Liver (tissue), 9 donors: ENCODE data around the gene LRRN4CL. TPM values are rescaled to one million over a fixed set of nuclear protein-coding genes. Genes with fewer than 3 reads are reported as not detected.

Experiments used
- DNase-seq: peaks from one replicate; pipeline ENCODE4 v3.0.0-alpha.2; 2017; ENCODE audit warnings: low spot score
- H3K27ac ChIP-seq, 2 donors: one replicate each; pipeline ENCODE4 v1.7.0; 2013; ENCODE audit warnings: inconsistent platforms in 2 of 2, low read length in 2 of 2, control low read depth in 1 of 2, low read depth in 1 of 2, mild to moderate bottlenecking in 1 of 2
- H3K27me3 ChIP-seq, 4 donors: one replicate each; pipeline versions ENCODE4 v1.6.1 to v1.7.0; 2013; ENCODE audit warnings: low read length in 3 of 4, inconsistent platforms in 1 of 4, mild to moderate bottlenecking in 1 of 4, moderate library complexity in 1 of 4; ENCODE audit not compliant: control insufficient read depth in 4 of 4, insufficient read depth in 4 of 4
- H3K36me3 ChIP-seq, 4 donors: one replicate each; pipeline versions ENCODE4 v1.6.1 to v1.7.0; 2013; ENCODE audit warnings: low read length in 3 of 4, mild to moderate bottlenecking in 3 of 4, low read depth in 1 of 4, moderate library complexity in 1 of 4; ENCODE audit not compliant: control insufficient read depth in 4 of 4, insufficient read depth in 3 of 4
- H3K4me1 ChIP-seq, 4 donors: one replicate each; pipeline versions ENCODE4 v1.6.1 to v1.7.0; 2013; ENCODE audit warnings: low read length in 3 of 4, mild to moderate bottlenecking in 3 of 4, moderate library complexity in 1 of 4; ENCODE audit not compliant: control insufficient read depth in 4 of 4, insufficient read depth in 4 of 4
- H3K4me3 ChIP-seq, 3 donors: one replicate each; pipeline versions ENCODE4 v1.6.1 to v1.7.0; 2013; ENCODE audit warnings: low read length in 3 of 3, control low read depth in 1 of 3, low read depth in 1 of 3, mild to moderate bottlenecking in 1 of 3
- H3K9ac ChIP-seq, 2 donors: one replicate each; pipeline ENCODE4 v1.7.0; 2013; ENCODE audit warnings: low read length in 2 of 2, mild to moderate bottlenecking in 2 of 2, moderate library complexity in 2 of 2, control low read depth in 1 of 2, low read depth in 1 of 2
- H3K9me3 ChIP-seq, 4 donors: one replicate each; pipeline versions ENCODE4 v1.6.1 to v1.7.0; 2013; ENCODE audit warnings: low read length in 3 of 4; ENCODE audit not compliant: control insufficient read depth in 4 of 4
- FOXA1 ChIP-seq: IDR thresholded peaks from 2 replicates; pipeline ENCODE4 v1.6.1; 2016; ENCODE audit warnings: antibody characterized with exemption
- FOXA2 ChIP-seq: IDR thresholded peaks from 2 replicates; pipeline ENCODE4 v1.6.1; 2016; ENCODE audit warnings: antibody characterized with exemption
- GABPA ChIP-seq, 2 donors: IDR thresholded peaks in 1 of 2; conservative IDR thresholded peaks in 1 of 2; 2 replicates each; pipeline ENCODE4 v1.6.1; 2016; ENCODE audit warnings: antibody characterized with exemption in 2 of 2, mild to moderate bottlenecking in 1 of 2, moderate library complexity in 1 of 2
- HNF4A ChIP-seq, 2 donors: conservative IDR thresholded peaks; 2 replicates each; pipeline ENCODE4 v1.6.1; 2016; ENCODE audit warnings: antibody characterized with exemption in 2 of 2, mild to moderate bottlenecking in 2 of 2
- HNF4G ChIP-seq: IDR thresholded peaks from 2 replicates; pipeline ENCODE4 v1.6.1; 2016; ENCODE audit warnings: antibody characterized with exemption
- JUND ChIP-seq, 2 donors: IDR thresholded peaks; 2 replicates each; pipeline ENCODE4 v1.6.1; 2016; ENCODE audit warnings: antibody characterized with exemption in 2 of 2
- MAX ChIP-seq: IDR thresholded peaks from 2 replicates; pipeline ENCODE4 v1.6.1; 2016; ENCODE audit warnings: antibody characterized with exemption
- RAD21 ChIP-seq, 2 donors: IDR thresholded peaks; 2 replicates each; pipeline ENCODE4 v1.6.1; 2016; ENCODE audit warnings: antibody characterized with exemption in 2 of 2, mild to moderate bottlenecking in 2 of 2
- RXRA ChIP-seq, 2 donors: IDR thresholded peaks; 2 replicates each; pipeline ENCODE4 v1.6.1; 2017 to 2018; ENCODE audit warnings: antibody characterized with exemption in 2 of 2, mild to moderate bottlenecking in 1 of 2
- SP1 ChIP-seq: IDR thresholded peaks from 2 replicates; pipeline ENCODE4 v1.6.1; 2018; ENCODE audit warnings: antibody characterized with exemption, mild to moderate bottlenecking
- TAF1 ChIP-seq: conservative IDR thresholded peaks from 2 replicates; pipeline ENCODE4 v1.6.1; 2016; ENCODE audit warnings: antibody characterized with exemption, mild to moderate bottlenecking
- YY1 ChIP-seq: IDR thresholded peaks from 2 replicates; pipeline ENCODE4 v1.6.1; 2016; ENCODE audit warnings: antibody characterized with exemption, mild to moderate bottlenecking
- ZBTB33 ChIP-seq: IDR thresholded peaks from 2 replicates; pipeline ENCODE4 v1.6.1; 2016; ENCODE audit warnings: antibody characterized with exemption
- WGBS: extraction: QIAGEN DNeasy Blood & Tissue Kit; methylation state at CpG from one replicate; pipeline ENCODE4 v1.1.7; 2013; 5-methylcytosine and 5-hydroxymethylcytosine counted together
- polyA plus RNA-seq, 2 donors: library from polyadenylated mRNA; stranded (reverse) in 1 of 2; unstranded in 1 of 2; fragments of 200-250 nt in 1 of 2; fragments of >200 nt in 1 of 2; fragmentation: Nextera tagmentation in 1 of 2; extraction: Ambion mirVana in 1 of 2; gene quantifications; one replicate each; pipeline versions ENCODE4 v1.2.1 to v1.2.3, GENCODE V29; 2013 to 2015
- total RNA-seq, 2 donors: library from RNA; depleted of rRNA; stranded (reverse); fragments of >200 nt; gene quantifications; one replicate each; pipeline ENCODE4 v1.2.3, GENCODE V29; 2014
- TF ChIP-seq, protein P1 (sequence below): fragments of 150-350 bp; IDR thresholded peaks from 2 replicates; pipeline ENCODE4 v1.5.1; 2017; ENCODE audit warnings: improper control_type of control experiment, low read depth, low read length; ENCODE audit not compliant: missing input control
- TF ChIP-seq, protein P2 (sequence below): IDR thresholded peaks from 2 replicates; pipeline ENCODE4 v1.6.1; 2016; ENCODE audit warnings: antibody characterized with exemption, mild to moderate bottlenecking
- donor health status: healthy.
- donor health status: healthy.
- donor health status: healthy.
- donor health status: healthy.
- donor health status: healthy.

Gene LRRN4CL
- total and polyA plus RNA-seq, 4 donors: 0.06 to 0.08 TPM; not detected in 2

- Histone ChIP-seq H3K4me1 (peaks cover 0 to 8% (median 3%) of the 10 kb centered on the region in 4 donors), H3K27ac (no peak overlapping the region), H3K4me3 (no peak overlapping the region), H3K36me3 (peaks cover 6 to 24% (median 18%) of the 10 kb centered on the region in 4 donors), H3K9me3 (no peaks in the 10 kb centered on the region), H3K27me3 (no peaks in the 10 kb centered on the region), H3K9ac (no peak overlapping the region)
- TF ChIP-seq MAX: no peak
- no peak for DNase-seq
- 35% methylated on average over 1 of the region's 1 CpG for WGBS
These were observed 839 bp downstream of the LRRN4CL start for GRCh38 chr11:62688491-62688890.

DNA sequence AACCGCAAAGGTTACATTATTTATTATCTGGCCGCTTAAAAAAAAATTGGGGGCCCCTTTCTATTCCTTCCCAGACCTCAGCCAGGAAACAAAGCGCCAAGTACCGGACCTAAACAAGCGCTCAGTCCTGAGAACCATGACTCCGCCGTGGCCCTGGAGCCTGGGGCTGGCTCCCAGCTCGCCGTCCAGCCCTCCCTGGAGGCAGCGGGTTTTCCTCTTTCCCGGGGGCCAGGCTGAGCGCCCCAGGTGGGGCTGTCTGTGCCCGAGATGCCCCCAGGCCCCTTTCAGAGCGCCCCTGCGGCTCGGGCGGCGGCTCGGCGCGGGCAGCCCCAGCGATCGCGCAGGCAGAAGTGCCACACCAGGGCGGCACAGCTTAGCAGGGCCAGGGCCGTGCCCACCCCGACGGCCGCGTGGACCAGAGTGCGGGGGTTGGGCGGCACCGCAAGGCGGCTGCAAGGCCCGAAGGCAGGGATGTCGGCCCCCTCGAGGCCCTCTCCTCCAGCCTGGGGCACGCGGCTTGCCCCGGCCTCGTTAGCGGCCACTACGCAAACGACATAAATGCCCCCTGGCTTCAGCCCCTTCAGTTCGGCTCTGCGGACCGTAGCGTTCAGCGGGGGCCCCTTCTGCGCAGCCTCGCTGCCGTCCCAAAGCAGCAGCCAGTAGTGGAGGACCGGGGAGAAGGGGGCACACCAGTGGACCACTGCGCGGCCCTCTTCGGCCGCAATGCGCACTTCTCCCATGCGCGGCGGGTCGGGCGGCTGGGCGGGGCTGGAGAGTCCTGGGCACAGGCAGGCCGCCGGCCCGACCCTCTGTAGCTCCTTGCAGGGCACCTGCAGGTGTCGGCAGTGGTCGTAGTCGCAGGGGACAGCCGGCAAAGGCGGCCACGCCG lies 1.6 kb downstream of the LRRN4CL start:
- no peak for DNase-seq
- no peaks in the 10 kb centered on the region for H3K9me3 ChIP-seq
- H3K27ac ChIP-seq: no peak overlapping the region
- no peaks in the 10 kb centered on the region for H3K27me3 ChIP-seq
- H3K4me1 ChIP-seq: peaks cover 0 to 8% (median 3%) of the 10 kb centered on the region in 4 donors
- peak overlapping the region in 1 of 3 donors; percentile 27 for H3K4me3 ChIP-seq
- H3K9ac ChIP-seq: no peak overlapping the region
- peaks cover 6 to 22% (median 17%) of the 10 kb centered on the region in 4 donors for H3K36me3 ChIP-seq
- WGBS: 33% methylated on average over 74 of the region's 74 CpGs
- TF ChIP-seq SP1 (no peak), HNF4A (conservative IDR thresholded peaks at IDR 0.05) (no peak), GABPA (IDR thresholded peaks at IDR 0.05 in 1 of 2, conservative IDR thresholded peaks at IDR 0.05 in 1 of 2) (no peak), RAD21 (IDR thresholded peaks at IDR 0.05) (no peak), FOXA1 (no peak)
- TF ChIP-seq, protein P1, sequence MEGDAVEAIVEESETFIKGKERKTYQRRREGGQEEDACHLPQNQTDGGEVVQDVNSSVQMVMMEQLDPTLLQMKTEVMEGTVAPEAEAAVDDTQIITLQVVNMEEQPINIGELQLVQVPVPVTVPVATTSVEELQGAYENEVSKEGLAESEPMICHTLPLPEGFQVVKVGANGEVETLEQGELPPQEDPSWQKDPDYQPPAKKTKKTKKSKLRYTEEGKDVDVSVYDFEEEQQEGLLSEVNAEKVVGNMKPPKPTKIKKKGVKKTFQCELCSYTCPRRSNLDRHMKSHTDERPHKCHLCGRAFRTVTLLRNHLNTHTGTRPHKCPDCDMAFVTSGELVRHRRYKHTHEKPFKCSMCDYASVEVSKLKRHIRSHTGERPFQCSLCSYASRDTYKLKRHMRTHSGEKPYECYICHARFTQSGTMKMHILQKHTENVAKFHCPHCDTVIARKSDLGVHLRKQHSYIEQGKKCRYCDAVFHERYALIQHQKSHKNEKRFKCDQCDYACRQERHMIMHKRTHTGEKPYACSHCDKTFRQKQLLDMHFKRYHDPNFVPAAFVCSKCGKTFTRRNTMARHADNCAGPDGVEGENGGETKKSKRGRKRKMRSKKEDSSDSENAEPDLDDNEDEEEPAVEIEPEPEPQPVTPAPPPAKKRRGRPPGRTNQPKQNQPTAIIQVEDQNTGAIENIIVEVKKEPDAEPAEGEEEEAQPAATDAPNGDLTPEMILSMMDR: no peak

DNA sequence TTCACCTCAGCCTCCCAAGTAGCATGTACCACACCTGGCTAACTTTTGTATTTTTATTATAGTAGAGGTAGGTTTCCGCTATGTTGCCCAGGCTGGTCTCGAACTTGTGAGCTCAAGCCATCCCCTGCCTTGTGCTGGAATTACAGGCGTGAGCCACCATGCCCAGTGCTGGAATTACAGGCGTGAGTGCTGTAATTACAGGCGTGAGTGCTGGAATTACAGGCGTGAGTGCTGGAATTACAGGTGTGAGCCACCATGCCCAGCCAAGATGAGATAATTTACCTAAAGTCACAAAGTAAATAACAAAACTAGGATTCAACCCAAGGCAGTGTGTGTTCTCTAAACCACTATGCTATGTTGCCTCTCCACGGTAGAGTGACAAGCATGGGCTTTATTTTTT lies 6.8 kb downstream of the LRRN4CL start:
- 72% methylated on average over 7 of the region's 7 CpGs for WGBS
- Histone ChIP-seq H3K9ac (no peak overlapping the region), H3K4me1 (peaks cover under 1 to 21% (median 15%) of the 10 kb centered on the region in 4 donors)
- TF ChIP-seq FOXA1 (no peak), HNF4G (no peak), YY1 (no peak), HNF4A (conservative IDR thresholded peaks at IDR 0.05) (no peak), FOXA2 (no peak), GABPA (IDR thresholded peaks at IDR 0.05 in 1 of 2, conservative IDR thresholded peaks at IDR 0.05 in 1 of 2) (no peak), ZBTB33 (no peak), RAD21 (IDR thresholded peaks at IDR 0.05) (no peak), JUND (IDR thresholded peaks at IDR 0.05) (no peak), TAF1 (no peak), MAX (no peak), RXRA (IDR thresholded peaks at IDR 0.05) (no peak)
- TF ChIP-seq, protein P2, sequence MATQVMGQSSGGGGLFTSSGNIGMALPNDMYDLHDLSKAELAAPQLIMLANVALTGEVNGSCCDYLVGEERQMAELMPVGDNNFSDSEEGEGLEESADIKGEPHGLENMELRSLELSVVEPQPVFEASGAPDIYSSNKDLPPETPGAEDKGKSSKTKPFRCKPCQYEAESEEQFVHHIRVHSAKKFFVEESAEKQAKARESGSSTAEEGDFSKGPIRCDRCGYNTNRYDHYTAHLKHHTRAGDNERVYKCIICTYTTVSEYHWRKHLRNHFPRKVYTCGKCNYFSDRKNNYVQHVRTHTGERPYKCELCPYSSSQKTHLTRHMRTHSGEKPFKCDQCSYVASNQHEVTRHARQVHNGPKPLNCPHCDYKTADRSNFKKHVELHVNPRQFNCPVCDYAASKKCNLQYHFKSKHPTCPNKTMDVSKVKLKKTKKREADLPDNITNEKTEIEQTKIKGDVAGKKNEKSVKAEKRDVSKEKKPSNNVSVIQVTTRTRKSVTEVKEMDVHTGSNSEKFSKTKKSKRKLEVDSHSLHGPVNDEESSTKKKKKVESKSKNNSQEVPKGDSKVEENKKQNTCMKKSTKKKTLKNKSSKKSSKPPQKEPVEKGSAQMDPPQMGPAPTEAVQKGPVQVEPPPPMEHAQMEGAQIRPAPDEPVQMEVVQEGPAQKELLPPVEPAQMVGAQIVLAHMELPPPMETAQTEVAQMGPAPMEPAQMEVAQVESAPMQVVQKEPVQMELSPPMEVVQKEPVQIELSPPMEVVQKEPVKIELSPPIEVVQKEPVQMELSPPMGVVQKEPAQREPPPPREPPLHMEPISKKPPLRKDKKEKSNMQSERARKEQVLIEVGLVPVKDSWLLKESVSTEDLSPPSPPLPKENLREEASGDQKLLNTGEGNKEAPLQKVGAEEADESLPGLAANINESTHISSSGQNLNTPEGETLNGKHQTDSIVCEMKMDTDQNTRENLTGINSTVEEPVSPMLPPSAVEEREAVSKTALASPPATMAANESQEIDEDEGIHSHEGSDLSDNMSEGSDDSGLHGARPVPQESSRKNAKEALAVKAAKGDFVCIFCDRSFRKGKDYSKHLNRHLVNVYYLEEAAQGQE: no peak
- TF ChIP-seq, protein P1: no peak

More for the DNA sequence above, 6.8 kb downstream of the LRRN4CL start:
- no peak for DNase-seq
- Histone ChIP-seq H3K4me3 (no peak overlapping the region), H3K36me3 (peaks cover 0 to under 1% (median 0%) of the 10 kb centered on the region in 4 donors), H3K27ac (no peak overlapping the region), H3K27me3 (no peaks in the 10 kb centered on the region), H3K9me3 (no peaks in the 10 kb centered on the region)
